ENCODE results near the gene PRPF18.
"Not testable (repeated sequence)": the region's sequence is repeated elsewhere in the genome, so short reads cannot be mapped to it uniquely, and the experiment has no call there.

PRPF18 gene

GRCh38 chr10:13586676-13587355, at the start of gene PRPF18:
Gene PRPF18, plus strand, starts transcription at chr10:13586965. Its CDS starts 122 bp downstream, at chr10:13587087.
- peak; percentile 88 to 95 for DNase-seq (ENCODE audit: low read depth in 1 of 2, low spot score in 1 of 2)

- not testable (repeated sequence) for DNase-seq (ENCODE audit: low read depth in 1 of 2, low spot score in 1 of 2)
Observed at GRCh38 chr10:13537985-13538384, 48.8 kb upstream of the PRPF18 start.

GRCh38 chr10:13542533-13542932, 44.2 kb upstream of the PRPF18 start:
- DNase-seq (ENCODE audit: low read depth in 1 of 2, low spot score in 1 of 2): no peak

- DNase-seq (ENCODE audit: low read depth in 1 of 2, low spot score in 1 of 2): no peak
Observed at GRCh38 chr10:13550802-13551201, 36.0 kb upstream of the PRPF18 start.

GRCh38 chr10:13555884-13556510, 30.8 kb upstream of the PRPF18 start:
- DNase-seq (ENCODE audit: low read depth in 1 of 2, low spot score in 1 of 2): no peak

GRCh38 chr10:13559124-13559700, 27.6 kb upstream of the PRPF18 start:
- DNase-seq (ENCODE audit: low read depth in 1 of 2, low spot score in 1 of 2): no peak

- DNase-seq (ENCODE audit: low read depth in 1 of 2, low spot score in 1 of 2): no peak
Observed at GRCh38 chr10:13560597-13560996, 26.2 kb upstream of the PRPF18 start.

GRCh38 chr10:13563481-13564445, 23.0 kb upstream of the PRPF18 start:
- DNase-seq (ENCODE audit: low read depth in 1 of 2, low spot score in 1 of 2): no peak

GRCh38 chr10:13564576-13564975, 22.2 kb upstream of the PRPF18 start:
- DNase-seq (ENCODE audit: low read depth in 1 of 2, low spot score in 1 of 2): no peak

GRCh38 chr10:13567030-13567429, 19.7 kb upstream of the PRPF18 start:
- DNase-seq (ENCODE audit: low read depth in 1 of 2, low spot score in 1 of 2): no peak

GRCh38 chr10:13571541-13571940, 15.2 kb upstream of the PRPF18 start:
- no peak for DNase-seq (ENCODE audit: low read depth in 1 of 2, low spot score in 1 of 2)

- no peak for DNase-seq (ENCODE audit: low read depth in 1 of 2, low spot score in 1 of 2)
Observed at GRCh38 chr10:13573960-13574359, 12.8 kb upstream of the PRPF18 start.

GRCh38 chr10:13585195-13585751, 1.5 kb upstream of the PRPF18 start:
- DNase-seq (ENCODE audit: low read depth in 1 of 2, low spot score in 1 of 2): no peak

GRCh38 chr10:13585943-13586342, 822 bp upstream of the PRPF18 start:
- DNase-seq (ENCODE audit: low read depth in 1 of 2, low spot score in 1 of 2): no peak

- DNase-seq (ENCODE audit: low read depth in 1 of 2, low spot score in 1 of 2): no peak
Observed at GRCh38 chr10:13587391-13587790, 626 bp downstream of the PRPF18 start.

- no peak for DNase-seq (ENCODE audit: low read depth in 1 of 2, low spot score in 1 of 2)
Observed at GRCh38 chr10:13589316-13589715, 2.6 kb downstream of the PRPF18 start.

- no peak for DNase-seq (ENCODE audit: low read depth in 1 of 2, low spot score in 1 of 2)
Observed at GRCh38 chr10:13590886-13591285, 4.1 kb downstream of the PRPF18 start.

- DNase-seq (ENCODE audit: low read depth in 1 of 2, low spot score in 1 of 2): no peak
Observed at GRCh38 chr10:13592306-13592705, 5.5 kb downstream of the PRPF18 start.

GRCh38 chr10:13593535-13593934, 6.8 kb downstream of the PRPF18 start:
- DNase-seq (ENCODE audit: low read depth in 1 of 2, low spot score in 1 of 2): no peak

- DNase-seq (ENCODE audit: low read depth in 1 of 2, low spot score in 1 of 2): no peak
Observed at GRCh38 chr10:13594641-13595040, 7.9 kb downstream of the PRPF18 start.

- no peak for DNase-seq (ENCODE audit: low read depth in 1 of 2, low spot score in 1 of 2)
Observed at GRCh38 chr10:13597909-13598308, 11.1 kb downstream of the PRPF18 start.

Measured in activated T-helper 1 cell treated with anti-CD3 and anti-CD28 coated beads, Interleukin-2, amount 50 U/mL, for 16 hours (primary cell).